Measurements from ENCODE around the gene CD8B2. TPM values are rescaled to one million over a fixed set of nuclear protein-coding genes. Genes with fewer than 3 reads are reported as not detected.

Gene CD8B2
- total RNA-seq, 1 experiment from 2014 or later, result not detected

GRCh38 chr2:106545007-106545406, 57.8 kb downstream of the CD8B2 start:
- H3K27me3 Mint-ChIP-seq (ENCODE audit: insufficient read depth, unreplicated experiment), result no peaks in the 10 kb centered on the region
- no peaks in the 10 kb centered on the region for H3K36me3 Mint-ChIP-seq (ENCODE audit: insufficient read depth, unreplicated experiment)
- TF ChIP-seq CTCF (IDR thresholded peaks at IDR 0.05; ENCODE audit: unreplicated experiment), result peak; percentile 15
- no peak for DNase-seq (ENCODE audit: unreplicated experiment)
- POLR2A ChIA-PET, result no interaction called here
- CTCF ChIA-PET, result interaction anchor here (0.6 to 3.0 kb wide), 6 partner anchors 9 to 440 kb away, joined by 3 to 20 read pairs (median 5); no protein-coding TSS in a partner anchor
- intact Hi-C loops (cut with micrococcal nuclease), result no loop called here
- no peak overlapping the region for H3K4me3 Mint-ChIP-seq (ENCODE audit: unreplicated experiment)
- no TSS peak for BruUV-seq (replicated peaks)
- H3K9me3 Mint-ChIP-seq (ENCODE audit: unreplicated experiment), result no peaks in the 10 kb centered on the region
- peaks cover 5% of the 10 kb centered on the region for H3K4me1 Mint-ChIP-seq (ENCODE audit: insufficient read depth, unreplicated experiment)
- no peak overlapping the region for H3K27ac Mint-ChIP-seq (ENCODE audit: low read depth, unreplicated experiment)

GRCh38 chr2:106546391-106546990, 59.3 kb downstream of the CD8B2 start:
- H3K27ac Mint-ChIP-seq (ENCODE audit: low read depth, unreplicated experiment), result no peak overlapping the region
- POLR2A ChIA-PET, result interaction anchor here (1.1 to 1.3 kb wide), 2 partner anchors 10 to 23 kb away, joined by 3 to 5 read pairs; no protein-coding TSS in a partner anchor
- H3K4me1 Mint-ChIP-seq (ENCODE audit: insufficient read depth, unreplicated experiment), result peaks cover 5% of the 10 kb centered on the region
- DNase-seq (ENCODE audit: unreplicated experiment), result no peak
- CTCF ChIA-PET, result interaction anchor here (0.6 to 1.6 kb wide), 8 partner anchors 9 to 1349 kb away, joined by 3 to 9 read pairs (median 3); no protein-coding TSS in a partner anchor
- intact Hi-C loops (cut with micrococcal nuclease), result no loop called here
- H3K27me3 Mint-ChIP-seq (ENCODE audit: insufficient read depth, unreplicated experiment), result no peaks in the 10 kb centered on the region
- no peak overlapping the region for H3K4me3 Mint-ChIP-seq (ENCODE audit: unreplicated experiment)
- no peaks in the 10 kb centered on the region for H3K36me3 Mint-ChIP-seq (ENCODE audit: insufficient read depth, unreplicated experiment)
- BruUV-seq (replicated peaks), result no TSS peak
- no peak for TF ChIP-seq CTCF (IDR thresholded peaks at IDR 0.05; ENCODE audit: unreplicated experiment)
- H3K9me3 Mint-ChIP-seq (ENCODE audit: unreplicated experiment), result no peaks in the 10 kb centered on the region

- TF ChIP-seq CTCF (IDR thresholded peaks at IDR 0.05; ENCODE audit: unreplicated experiment), result no peak
- DNase-seq (ENCODE audit: unreplicated experiment), result no peak
- no peaks in the 10 kb centered on the region for H3K27me3 Mint-ChIP-seq (ENCODE audit: insufficient read depth, unreplicated experiment)
- CTCF ChIA-PET, result interaction anchor here (1.0 to 1.6 kb wide), 4 partner anchors 9 to 444 kb away, joined by 3 to 5 read pairs (median 3); no protein-coding TSS in a partner anchor
- BruUV-seq (replicated peaks), result no TSS peak
- intact Hi-C loops (cut with micrococcal nuclease), result no loop called here
- no peaks in the 10 kb centered on the region for H3K9me3 Mint-ChIP-seq (ENCODE audit: unreplicated experiment)
- POLR2A ChIA-PET, result interaction anchor here (1.1 to 1.3 kb wide), 2 partner anchors 9 to 22 kb away, joined by 3 to 5 read pairs; no protein-coding TSS in a partner anchor
- no peaks in the 10 kb centered on the region for H3K36me3 Mint-ChIP-seq (ENCODE audit: insufficient read depth, unreplicated experiment)
- H3K4me3 Mint-ChIP-seq (ENCODE audit: unreplicated experiment), result no peak overlapping the region
- peaks cover 5% of the 10 kb centered on the region for H3K4me1 Mint-ChIP-seq (ENCODE audit: insufficient read depth, unreplicated experiment)
- H3K27ac Mint-ChIP-seq (ENCODE audit: low read depth, unreplicated experiment), result no peak overlapping the region
Observed at GRCh38 chr2:106547164-106547903, 60.2 kb downstream of the CD8B2 start.

- no peak for TF ChIP-seq CTCF (IDR thresholded peaks at IDR 0.05; ENCODE audit: unreplicated experiment)
- intact Hi-C loops (cut with micrococcal nuclease), result no loop called here
- H3K27me3 Mint-ChIP-seq (ENCODE audit: insufficient read depth, unreplicated experiment), result no peaks in the 10 kb centered on the region
- no peak overlapping the region for H3K4me3 Mint-ChIP-seq (ENCODE audit: unreplicated experiment)
- DNase-seq (ENCODE audit: unreplicated experiment), result no peak
- H3K27ac Mint-ChIP-seq (ENCODE audit: low read depth, unreplicated experiment), result no peak overlapping the region
- no peaks in the 10 kb centered on the region for H3K4me1 Mint-ChIP-seq (ENCODE audit: insufficient read depth, unreplicated experiment)
- H3K9me3 Mint-ChIP-seq (ENCODE audit: unreplicated experiment), result no peaks in the 10 kb centered on the region
- BruUV-seq (replicated peaks), result no TSS peak
- CTCF ChIA-PET, result interaction anchor here (0.7 kb wide), 1 partner anchor 446 kb away, joined by 3 read pairs; no protein-coding TSS in a partner anchor
- POLR2A ChIA-PET, result no interaction called here
- H3K36me3 Mint-ChIP-seq (ENCODE audit: insufficient read depth, unreplicated experiment), result no peaks in the 10 kb centered on the region
Observed at GRCh38 chr2:106551417-106552130, 64.4 kb downstream of the CD8B2 start.

Measured in MCF 10A (cell line).